HUES6 (cell line): ENCODE data around the gene CD86.
A peak's percentile ranks its signal among the peaks of the same experiment; 100 is the strongest.
"Not testable (repeated sequence)": the region's sequence is repeated elsewhere in the genome, so short reads cannot be mapped to it uniquely, and the experiment has no call there.

Experiments used
- H3K27ac ChIP-seq: 2 replicates; pipeline ENCODE4 v1.7.0; 2013; ENCODE audit warnings: low read depth, mild to moderate bottlenecking, low read length, inconsistent platforms
- H3K27me3 ChIP-seq: 2 replicates; pipeline ENCODE4 v1.6.1; 2013; ENCODE audit warnings: low read length; ENCODE audit not compliant: control insufficient read depth, insufficient read depth
- H3K36me3 ChIP-seq: 2 replicates; pipeline ENCODE4 v1.6.1; 2013; ENCODE audit warnings: low read length; ENCODE audit not compliant: control insufficient read depth, insufficient read depth
- H3K4me1 ChIP-seq: 2 replicates; pipeline ENCODE4 v1.6.1; 2013; ENCODE audit warnings: low read length; ENCODE audit not compliant: control insufficient read depth, insufficient read depth
- H3K4me3 ChIP-seq: 2 replicates; pipeline ENCODE4 v1.5.1; 2013; ENCODE audit warnings: low read depth, low read length
- H3K9ac ChIP-seq: one replicate; pipeline ENCODE4 v1.6.1; 2013; ENCODE audit warnings: mild to moderate bottlenecking, low read length
- H3K9me3 ChIP-seq: 2 replicates; pipeline ENCODE4 v1.6.1; 2013; ENCODE audit warnings: low read depth, low read length; ENCODE audit not compliant: control insufficient read depth, insufficient read depth

Gene CD86

GRCh38 chr3:122023335-122023910 is 31.7 kb upstream of the CD86 start:
- Histone ChIP-seq H3K27me3 (peaks cover 25% of the 10 kb centered on the region; the same call in 1 of the 2 replicates), H3K4me1 (no peaks in the 10 kb centered on the region), H3K36me3 (no peaks in the 10 kb centered on the region), H3K27ac (no peak overlapping the region), H3K4me3 (no peak overlapping the region), H3K9ac (no peak overlapping the region), H3K9me3 (no peaks in the 10 kb centered on the region)

GRCh38 chr3:122024800-122025199 is 30.4 kb upstream of the CD86 start:
- no peak overlapping the region for H3K27ac ChIP-seq

GRCh38 chr3:122025296-122025695 is 29.9 kb upstream of the CD86 start:
- H3K4me1 ChIP-seq: no peaks in the 10 kb centered on the region
- H3K27me3 ChIP-seq: peaks cover 17% of the 10 kb centered on the region; the same call in 1 of the 2 replicates
- no peak overlapping the region for H3K4me3 ChIP-seq
- no peak overlapping the region for H3K27ac ChIP-seq
- H3K36me3 ChIP-seq: no peaks in the 10 kb centered on the region
- no peaks in the 10 kb centered on the region for H3K9me3 ChIP-seq
- no peak overlapping the region for H3K9ac ChIP-seq

More at GRCh38 chr3:122024800-122025199, 30.4 kb upstream of the CD86 start:
- Histone ChIP-seq H3K9ac (no peak overlapping the region), H3K4me3 (no peak overlapping the region), H3K4me1 (no peaks in the 10 kb centered on the region), H3K9me3 (no peaks in the 10 kb centered on the region), H3K27me3 (peaks cover 21% of the 10 kb centered on the region; the same call in 1 of the 2 replicates), H3K36me3 (no peaks in the 10 kb centered on the region)

- Histone ChIP-seq H3K4me3 (no peak overlapping the region), H3K27ac (no peak overlapping the region), H3K9ac (no peak overlapping the region), H3K27me3 (no peaks in the 10 kb centered on the region), H3K36me3 (no peaks in the 10 kb centered on the region), H3K4me1 (no peaks in the 10 kb centered on the region), H3K9me3 (0 out of 2 replicates have a peak, but pooled peaks cover 3% of the 10 kb centered on the region)
Measured at GRCh38 chr3:122030381-122031122, 24.6 kb upstream of the CD86 start.

GRCh38 chr3:122031123-122031468 is 24.1 kb upstream of the CD86 start:
- H3K9ac ChIP-seq: no peak overlapping the region
- H3K4me1 ChIP-seq: no peaks in the 10 kb centered on the region
- no peak overlapping the region for H3K27ac ChIP-seq
- H3K4me3 ChIP-seq: no peak overlapping the region
- no peaks in the 10 kb centered on the region for H3K36me3 ChIP-seq
- 0 out of 2 replicates have a peak, but pooled peaks cover 5% of the 10 kb centered on the region for H3K9me3 ChIP-seq
- no peaks in the 10 kb centered on the region for H3K27me3 ChIP-seq

- H3K36me3 ChIP-seq: no peaks in the 10 kb centered on the region
- H3K4me1 ChIP-seq: no peaks in the 10 kb centered on the region
- no peak overlapping the region for H3K9ac ChIP-seq
- no peak overlapping the region for H3K27ac ChIP-seq
- no peaks in the 10 kb centered on the region for H3K27me3 ChIP-seq
- H3K4me3 ChIP-seq: no peak overlapping the region
- H3K9me3 ChIP-seq: peaks cover 20% of the 10 kb centered on the region
Measured at GRCh38 chr3:122032531-122032930, 22.6 kb upstream of the CD86 start.

GRCh38 chr3:122033023-122033422 is 22.1 kb upstream of the CD86 start:
- no peaks in the 10 kb centered on the region for H3K4me1 ChIP-seq
- no peaks in the 10 kb centered on the region for H3K27me3 ChIP-seq
- H3K4me3 ChIP-seq: no peak overlapping the region
- H3K9me3 ChIP-seq: peaks cover 25% of the 10 kb centered on the region
- no peak overlapping the region for H3K9ac ChIP-seq
- no peaks in the 10 kb centered on the region for H3K36me3 ChIP-seq
- no peak overlapping the region for H3K27ac ChIP-seq

GRCh38 chr3:122047296-122047695 is 7.9 kb upstream of the CD86 start:
- H3K27ac ChIP-seq, H3K4me1 ChIP-seq, H3K36me3 ChIP-seq, H3K9me3 ChIP-seq, H3K9ac ChIP-seq, H3K27me3 ChIP-seq: not testable (repeated sequence)
- peak overlapping the region; percentile 16; the same call in 1 of the 2 replicates for H3K4me3 ChIP-seq

- not testable (repeated sequence) for H3K27me3 ChIP-seq, H3K27ac ChIP-seq, H3K9ac ChIP-seq, H3K4me1 ChIP-seq, H3K36me3 ChIP-seq, H3K9me3 ChIP-seq
- H3K4me3 ChIP-seq: peak overlapping the region; percentile 16; the same call in 1 of the 2 replicates
Measured at GRCh38 chr3:122047773-122048172, 7.4 kb upstream of the CD86 start.

GRCh38 chr3:122052968-122053367 is 2.2 kb upstream of the CD86 start:
- H3K27me3 ChIP-seq: no peaks in the 10 kb centered on the region
- no peak overlapping the region for H3K4me3 ChIP-seq
- no peak overlapping the region for H3K27ac ChIP-seq
- no peaks in the 10 kb centered on the region for H3K36me3 ChIP-seq
- H3K9ac ChIP-seq: no peak overlapping the region
- peaks cover 5% of the 10 kb centered on the region; the same call in 1 of the 2 replicates for H3K9me3 ChIP-seq
- H3K4me1 ChIP-seq: no peaks in the 10 kb centered on the region; the same call in 1 of the 2 replicates

GRCh38 chr3:122057671-122058070 is 2.5 kb downstream of the CD86 start:
- Histone ChIP-seq H3K36me3 (no peaks in the 10 kb centered on the region), H3K4me3 (no peak overlapping the region), H3K4me1 (no peaks in the 10 kb centered on the region; the same call in 1 of the 2 replicates)

More at GRCh38 chr3:122057671-122058070, 2.5 kb downstream of the CD86 start:
- Histone ChIP-seq H3K27me3 (no peaks in the 10 kb centered on the region), H3K27ac (no peak overlapping the region), H3K9me3 (no peaks in the 10 kb centered on the region), H3K9ac (no peak overlapping the region)
